ENCODE results near the gene CEP20.
"Not testable (repeated sequence)": the region's sequence is repeated elsewhere in the genome, so short reads cannot be mapped to it uniquely, and the experiment has no call there.

Gene CEP20

DNA sequence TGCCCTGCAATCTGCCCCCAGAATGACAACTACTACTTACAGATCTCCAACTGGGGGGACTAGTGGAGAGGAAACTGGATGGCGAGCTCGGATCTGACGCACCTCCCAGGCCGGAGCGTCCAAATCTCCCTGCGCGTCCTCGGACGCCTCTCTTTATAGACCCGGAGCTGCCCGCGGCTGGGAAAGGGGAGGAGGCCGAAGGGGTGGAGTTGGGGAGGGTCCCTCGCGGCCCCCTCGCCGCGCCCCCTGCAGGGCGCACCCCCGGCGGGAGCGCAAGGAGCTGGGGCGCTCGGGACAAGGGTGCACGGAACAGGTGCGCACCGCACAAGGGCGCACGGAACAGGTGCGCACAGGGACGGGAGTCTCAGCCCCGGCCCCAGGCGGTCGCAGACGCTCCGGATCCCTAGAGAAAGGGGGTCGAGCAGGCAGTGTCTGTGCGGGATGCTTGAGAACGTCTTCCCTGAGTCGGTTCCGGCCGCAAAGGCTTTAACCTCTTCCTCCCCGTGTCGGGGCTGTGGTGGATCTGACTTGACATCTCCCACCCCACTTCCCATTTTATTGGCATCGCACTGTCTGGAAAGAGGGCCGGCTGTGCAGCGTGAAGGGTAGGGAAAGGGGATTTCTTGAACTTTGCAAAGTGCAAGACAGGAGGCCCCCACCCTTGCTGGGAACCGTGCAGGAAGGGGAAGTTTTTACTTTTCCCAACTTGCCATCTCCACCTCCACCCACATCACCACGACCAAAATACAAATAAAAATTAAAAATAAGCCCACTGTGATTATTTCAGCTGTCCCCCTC, 31.3 kb downstream of the CEP20 start, which contains the start of gene MYH11:
MYH11 (minus strand) TSS at position 128 of the 798 bp plus-strand sequence. CDS start 18,776 bp downstream, outside the sequence.
- TF ChIP-seq, protein P1, sequence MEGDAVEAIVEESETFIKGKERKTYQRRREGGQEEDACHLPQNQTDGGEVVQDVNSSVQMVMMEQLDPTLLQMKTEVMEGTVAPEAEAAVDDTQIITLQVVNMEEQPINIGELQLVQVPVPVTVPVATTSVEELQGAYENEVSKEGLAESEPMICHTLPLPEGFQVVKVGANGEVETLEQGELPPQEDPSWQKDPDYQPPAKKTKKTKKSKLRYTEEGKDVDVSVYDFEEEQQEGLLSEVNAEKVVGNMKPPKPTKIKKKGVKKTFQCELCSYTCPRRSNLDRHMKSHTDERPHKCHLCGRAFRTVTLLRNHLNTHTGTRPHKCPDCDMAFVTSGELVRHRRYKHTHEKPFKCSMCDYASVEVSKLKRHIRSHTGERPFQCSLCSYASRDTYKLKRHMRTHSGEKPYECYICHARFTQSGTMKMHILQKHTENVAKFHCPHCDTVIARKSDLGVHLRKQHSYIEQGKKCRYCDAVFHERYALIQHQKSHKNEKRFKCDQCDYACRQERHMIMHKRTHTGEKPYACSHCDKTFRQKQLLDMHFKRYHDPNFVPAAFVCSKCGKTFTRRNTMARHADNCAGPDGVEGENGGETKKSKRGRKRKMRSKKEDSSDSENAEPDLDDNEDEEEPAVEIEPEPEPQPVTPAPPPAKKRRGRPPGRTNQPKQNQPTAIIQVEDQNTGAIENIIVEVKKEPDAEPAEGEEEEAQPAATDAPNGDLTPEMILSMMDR (conservative IDR thresholded peaks at IDR 0.05) = no peak
- no peak within 1 kb of the TSS for H3K27ac ChIP-seq

DNA sequence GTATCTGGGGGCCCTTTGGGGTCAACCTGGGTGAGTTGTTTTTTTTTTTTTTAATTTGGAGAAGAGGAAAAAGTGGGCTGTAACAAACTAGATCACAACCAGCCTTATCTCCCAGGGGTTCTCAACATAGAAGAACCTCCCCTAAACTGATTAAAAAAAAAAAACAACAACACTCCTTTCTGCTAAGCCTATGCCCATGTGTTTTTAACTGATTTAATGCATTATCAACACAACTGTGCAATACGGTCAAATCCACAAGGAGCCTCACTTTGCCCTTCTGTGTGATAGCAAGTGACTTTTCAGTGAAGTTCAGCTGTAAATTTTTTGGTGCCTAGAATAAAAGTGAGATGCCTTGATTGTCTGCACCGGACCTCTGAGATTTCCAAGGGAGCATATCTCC, 32.2 kb downstream of the CEP20 start:
- TF ChIP-seq, protein P1 (conservative IDR thresholded peaks at IDR 0.05) = no peak

DNA sequence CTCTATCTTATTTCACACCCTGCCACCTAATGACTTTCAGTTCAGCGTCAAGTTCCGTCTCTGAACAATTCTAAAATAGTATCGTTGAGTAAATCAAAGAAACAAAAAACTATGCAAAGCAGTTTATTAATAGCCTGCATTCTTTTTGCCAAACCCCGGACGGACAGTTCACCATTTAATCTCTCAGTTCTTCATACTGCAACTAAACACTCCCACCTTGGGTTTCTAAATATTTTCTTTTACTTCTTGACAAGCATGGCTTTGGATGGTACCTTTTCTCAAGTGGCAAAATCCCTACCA, 32.7 kb downstream of the CEP20 start:
- TF ChIP-seq, protein P1 (conservative IDR thresholded peaks at IDR 0.05) = no peak
- no peak overlapping the region for H3K27ac ChIP-seq

More for the DNA sequence above, 32.2 kb downstream of the CEP20 start:
- H3K27ac ChIP-seq = no peak overlapping the region

DNA sequence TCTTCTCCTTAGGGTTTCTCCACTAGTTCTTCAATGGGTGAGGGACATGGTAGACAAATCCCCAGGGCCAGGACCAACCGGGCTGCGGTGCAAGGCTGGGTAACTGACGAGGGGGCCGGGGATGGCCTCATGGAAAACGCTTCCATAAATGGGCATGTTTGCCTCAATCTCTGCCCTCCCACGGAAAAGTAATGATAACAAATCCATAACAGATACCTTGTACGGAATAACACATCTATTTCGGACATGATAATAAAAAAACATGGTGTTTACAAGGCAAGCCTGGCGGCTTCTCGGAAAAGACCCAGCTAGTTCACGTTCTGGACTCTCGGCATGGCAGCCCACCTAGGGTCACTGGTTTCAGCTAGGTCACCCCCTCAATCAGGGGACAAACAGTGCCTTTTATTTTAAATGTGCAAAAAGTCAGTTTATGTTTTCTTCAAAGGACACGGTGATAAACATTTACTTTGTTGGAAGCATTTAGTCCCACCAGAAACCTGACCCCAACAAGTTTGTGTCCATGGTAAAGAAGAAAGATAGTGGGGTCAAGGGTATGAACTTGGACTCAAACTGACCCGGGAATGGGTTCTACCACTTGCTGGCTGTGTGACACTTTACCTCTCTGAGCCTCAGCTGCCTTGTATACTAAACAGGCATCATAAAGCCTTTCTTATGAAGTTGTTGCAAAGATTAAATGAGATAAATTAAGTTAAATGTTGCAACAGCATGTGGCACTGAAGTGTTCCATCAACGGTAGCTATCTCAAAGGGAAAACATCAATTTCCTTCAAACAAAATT, 33.3 kb downstream of the CEP20 start:
- H3K27ac ChIP-seq = no peak overlapping the region
- TF ChIP-seq, protein P1 (conservative IDR thresholded peaks at IDR 0.05) = no peak

DNA sequence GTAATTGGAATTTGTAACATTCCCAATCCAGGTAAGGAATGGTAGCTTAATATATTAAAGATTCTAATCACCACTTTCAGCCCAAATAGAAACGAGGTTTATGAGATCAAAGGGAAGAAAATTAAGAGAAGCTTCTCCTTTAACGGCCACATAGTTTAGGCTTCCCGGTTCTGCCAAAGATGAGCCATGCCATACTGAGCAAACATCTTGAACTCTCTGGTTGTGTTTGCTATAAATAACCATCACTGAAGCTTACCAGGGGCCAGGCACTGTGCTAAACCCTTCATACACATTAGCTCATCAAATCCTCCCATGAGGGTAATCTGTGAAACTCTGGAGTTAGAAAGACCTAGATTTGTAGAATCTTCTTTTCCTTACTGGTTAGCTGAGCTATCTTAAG, 34.3 kb downstream of the CEP20 start:
- TF ChIP-seq, protein P1 (conservative IDR thresholded peaks at IDR 0.05) = no peak
- no peak overlapping the region for H3K27ac ChIP-seq

DNA sequence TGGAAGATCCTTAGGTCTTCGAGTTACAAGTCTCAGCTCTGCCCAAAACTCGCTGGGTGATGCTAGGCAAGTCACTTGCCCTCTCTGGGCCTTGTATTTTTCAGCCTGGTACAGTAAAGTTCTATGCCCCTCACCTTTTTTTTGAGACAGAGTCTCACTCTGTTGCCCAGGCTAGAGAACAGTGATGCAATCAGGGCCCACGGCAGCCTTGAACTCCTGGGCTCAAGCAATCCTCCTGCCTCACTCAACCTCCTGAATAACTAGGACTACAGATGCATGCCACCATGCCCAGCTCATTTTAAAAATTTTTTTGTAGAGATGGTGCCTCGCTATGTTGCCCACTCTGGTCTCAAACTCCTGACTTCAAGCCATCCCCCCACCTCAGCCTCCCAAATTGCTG, 35.4 kb downstream of the CEP20 start:
- TF ChIP-seq, protein P1 (conservative IDR thresholded peaks at IDR 0.05) = no peak
- no peak overlapping the region for H3K27ac ChIP-seq

DNA sequence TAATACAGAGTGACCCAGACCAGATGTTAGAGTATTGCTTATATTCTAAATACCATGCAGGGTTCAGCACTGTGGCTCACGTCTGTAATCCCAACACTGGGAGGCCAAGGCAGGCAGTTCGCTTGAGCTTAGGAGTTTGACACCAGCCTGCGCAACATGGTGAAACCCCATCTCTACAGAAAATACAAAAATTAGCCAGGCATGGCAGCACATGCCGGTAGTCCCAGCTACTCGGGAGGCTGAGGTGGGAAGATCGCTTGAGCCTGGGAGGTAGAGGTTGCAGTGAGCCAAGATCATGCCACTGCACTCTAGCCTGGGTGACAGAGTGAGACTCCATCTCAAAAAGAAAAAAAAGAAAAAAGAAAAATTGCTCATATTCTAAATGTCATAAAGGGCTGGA, 37.8 kb downstream of the CEP20 start:
- H3K27ac ChIP-seq = not testable (repeated sequence)

All from VCaP (cell line).